ENCODE data around the gene FBXL19. TPM values are rescaled to one million over a fixed set of nuclear protein-coding genes. Genes with fewer than 3 reads are reported as not detected.

The FBXL19 gene
- total and polyA plus RNA-seq, 2 of the 13 experiments (the other 11 are each of a cell fraction or from before 2014, with no cell fraction given), result 6.0 to 13.7 TPM

- TF ChIP-seq, protein P1, sequence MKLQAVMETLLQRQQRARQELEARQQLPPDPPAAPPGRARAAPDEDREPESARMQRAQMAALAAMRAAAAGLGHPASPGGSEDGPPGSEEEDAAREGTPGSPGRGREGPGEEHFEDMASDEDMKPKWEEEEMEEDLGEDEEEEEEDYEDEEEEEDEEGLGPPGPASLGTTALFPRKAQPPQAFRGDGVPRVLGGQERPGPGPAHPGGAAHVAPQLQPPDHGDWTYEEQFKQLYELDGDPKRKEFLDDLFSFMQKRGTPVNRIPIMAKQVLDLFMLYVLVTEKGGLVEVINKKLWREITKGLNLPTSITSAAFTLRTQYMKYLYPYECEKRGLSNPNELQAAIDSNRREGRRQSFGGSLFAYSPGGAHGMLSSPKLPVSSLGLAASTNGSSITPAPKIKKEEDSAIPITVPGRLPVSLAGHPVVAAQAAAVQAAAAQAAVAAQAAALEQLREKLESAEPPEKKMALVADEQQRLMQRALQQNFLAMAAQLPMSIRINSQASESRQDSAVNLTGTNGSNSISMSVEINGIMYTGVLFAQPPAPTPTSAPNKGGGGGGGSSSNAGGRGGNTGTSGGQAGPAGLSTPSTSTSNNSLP (IDR thresholded peaks at IDR 0.05; ENCODE audit: low read depth, low read length), result 0 out of 2 replicates have a peak, but pooled peaks have one; percentile 17
- TF ChIP-seq TFE3 (CRISPR knock-in tag; IDR thresholded peaks at IDR 0.05) (peak; percentile 81; the same call in 1 of the 2 replicates), PHF8 (CRISPR knock-in tag; IDR thresholded peaks at IDR 0.05) (peak; percentile 99), ETV6 (CRISPR knock-in tag; conservative IDR thresholded peaks at IDR 0.05) (peak; percentile 98), GPN1 (CRISPR knock-in tag; IDR thresholded peaks at IDR 0.05; ENCODE audit: borderline replicate concordance) (no peak), NFE2 (CRISPR knock-in tag; IDR thresholded peaks at IDR 0.05) (no peak; the same call in 1 of the 2 replicates), SOX13 (IDR thresholded peaks at IDR 0.05) (no peak), SOX13 (CRISPR knock-in tag; conservative IDR thresholded peaks at IDR 0.05 in 1 of 2, IDR thresholded peaks at IDR 0.05 in 1 of 2) (peak; percentile 40 to 87; a peak in 2 of 4 replicates), TERF1 (CRISPR knock-in tag; IDR thresholded peaks at IDR 0.05) (peak; percentile 86; the same call in 1 of the 2 replicates), HNF1B (CRISPR knock-in tag; IDR thresholded peaks at IDR 0.05) (peak; percentile 83), RARG (CRISPR knock-in tag; IDR thresholded peaks at IDR 0.05; ENCODE audit: low read depth) (peak; percentile 83; the same call in 1 of the 2 replicates), REL (CRISPR knock-in tag; conservative IDR thresholded peaks at IDR 0.05) (peak; percentile 97), ATF7 (IDR thresholded peaks at IDR 0.05) (no peak), ATF7 (CRISPR knock-in tag; IDR thresholded peaks at IDR 0.05) (peak; percentile 60; the same call in 1 of the 2 replicates), TCF7L2 (IDR thresholded peaks at IDR 0.05; ENCODE audit: low read depth, low read length) (no peak), FOXP1 (IDR thresholded peaks at IDR 0.05) (no peak), FOXP1 (CRISPR knock-in tag; IDR thresholded peaks at IDR 0.05) (peak; percentile 38; the same call in 1 of the 2 replicates)
- TF ChIP-seq, protein P2, sequence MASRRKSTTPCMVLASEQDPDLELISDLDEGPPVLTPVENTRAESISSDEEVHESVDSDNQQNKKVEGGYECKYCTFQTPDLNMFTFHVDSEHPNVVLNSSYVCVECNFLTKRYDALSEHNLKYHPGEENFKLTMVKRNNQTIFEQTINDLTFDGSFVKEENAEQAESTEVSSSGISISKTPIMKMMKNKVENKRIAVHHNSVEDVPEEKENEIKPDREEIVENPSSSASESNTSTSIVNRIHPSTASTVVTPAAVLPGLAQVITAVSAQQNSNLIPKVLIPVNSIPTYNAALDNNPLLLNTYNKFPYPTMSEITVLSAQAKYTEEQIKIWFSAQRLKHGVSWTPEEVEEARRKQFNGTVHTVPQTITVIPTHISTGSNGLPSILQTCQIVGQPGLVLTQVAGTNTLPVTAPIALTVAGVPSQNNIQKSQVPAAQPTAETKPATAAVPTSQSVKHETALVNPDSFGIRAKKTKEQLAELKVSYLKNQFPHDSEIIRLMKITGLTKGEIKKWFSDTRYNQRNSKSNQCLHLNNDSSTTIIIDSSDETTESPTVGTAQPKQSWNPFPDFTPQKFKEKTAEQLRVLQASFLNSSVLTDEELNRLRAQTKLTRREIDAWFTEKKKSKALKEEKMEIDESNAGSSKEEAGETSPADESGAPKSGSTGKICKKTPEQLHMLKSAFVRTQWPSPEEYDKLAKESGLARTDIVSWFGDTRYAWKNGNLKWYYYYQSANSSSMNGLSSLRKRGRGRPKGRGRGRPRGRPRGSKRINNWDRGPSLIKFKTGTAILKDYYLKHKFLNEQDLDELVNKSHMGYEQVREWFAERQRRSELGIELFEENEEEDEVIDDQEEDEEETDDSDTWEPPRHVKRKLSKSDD (CRISPR knock-in tag; IDR thresholded peaks at IDR 0.05; ENCODE audit: low read depth), result peak; percentile 96
Measured at GRCh38 chr16:30874821-30875717, 48.3 kb upstream of the FBXL19 start (continued).

Data from HepG2 (cell line).